H1 (cell line): Measurements from ENCODE around the gene SCFD1. TPM values are rescaled to one million over a fixed set of nuclear protein-coding genes. Genes with fewer than 3 reads are reported as not detected.

ENCODE experiments used
- CTCF ChIA-PET: fragments of 300-600 bp; sonication (Branson Sonifier 250); formaldehyde crosslinking; loops from one replicate; lab custom pipeline; 2021; ENCODE audit not compliant: partially characterized antibody; lab: Charles Lee
- POLR2A ChIA-PET: fragments of 300-600 bp; sonication (Branson Sonifier 250); formaldehyde crosslinking; loops from one replicate; lab custom pipeline; 2021; ENCODE audit warnings: inconsistent platforms; ENCODE audit not compliant: partially characterized antibody; lab: Charles Lee
- DNase-seq, 2 experiments: peaks; one replicate each; pipeline versions ENCODE4 v3.0.0 to v3.0.0-alpha.2; 2010 to 2022; ENCODE audit warnings: low spot score in 2 of 2, low read depth in 1 of 2, mixed read lengths in 1 of 2
- FAIRE-seq: peaks from 2 replicates; lab custom pipeline; 2011; peaks lifted over from hg19 to GRCh38; lab: Jason Lieb, UNC
- H2AFZ ChIP-seq: 2 replicates; pipeline ENCODE4 v1.8.1; 2012; ENCODE audit warnings: low read length, inconsistent platforms
- H2AK5ac ChIP-seq: 2 replicates; pipeline ENCODE4 v1.6.1; 2013; ENCODE audit warnings: low read depth, low read length
- H2BK120ac ChIP-seq: replicated peaks from 2 replicates; pipeline ENCODE3; 2013; ENCODE audit warnings: low read depth, low read length, inconsistent platforms
- H2BK12ac ChIP-seq: 2 replicates; pipeline ENCODE4 v1.6.1; 2013; ENCODE audit warnings: low read depth, low read length
- H2BK15ac ChIP-seq: 2 replicates; pipeline ENCODE4 v1.6.1; 2013; ENCODE audit warnings: low read length
- H2BK20ac ChIP-seq: 2 replicates; pipeline ENCODE4 v1.6.1; 2013; ENCODE audit warnings: low read length
- H2BK5ac ChIP-seq: 2 replicates; pipeline ENCODE4 v1.6.1; 2013; ENCODE audit warnings: low read depth, low read length
- H3K14ac ChIP-seq: 2 replicates; pipeline ENCODE4 v1.6.1; 2013; ENCODE audit warnings: inconsistent platforms; ENCODE audit not compliant: insufficient read length
- H3K18ac ChIP-seq: 2 replicates; pipeline ENCODE4 v1.6.1; 2013; ENCODE audit warnings: low read length; ENCODE audit errors: extremely low read depth
- H3K23ac ChIP-seq: 2 replicates; pipeline ENCODE4 v1.6.1; 2013; ENCODE audit warnings: inconsistent platforms; ENCODE audit not compliant: insufficient read length
- H3K23me2 ChIP-seq: 2 replicates; pipeline ENCODE4 v1.6.1; 2013; ENCODE audit warnings: low read depth, low read length
- H3K27ac ChIP-seq: 2 replicates; pipeline ENCODE4 v1.6.1; 2011; ENCODE audit warnings: low read depth, low read length, inconsistent platforms
- H3K27me3 ChIP-seq, 4 experiments: replicated peaks in 1 of 4; 1 replicate in 1 of 4; 2 replicates in 3 of 4; pipeline versions ENCODE4 v1.6.1 to v1.8.1; 2011 to 2013; ENCODE audit warnings: low read length in 3 of 4, mild to moderate bottlenecking in 3 of 4, inconsistent platforms in 2 of 4, mixed read lengths in 2 of 4, moderate library complexity in 1 of 4; ENCODE audit not compliant: control insufficient read depth in 3 of 4, insufficient read depth in 3 of 4; ENCODE audit errors: extremely low read depth in 1 of 4
- H3K36me3 ChIP-seq, 4 experiments: 2 replicates each; pipeline versions ENCODE4 v1.6.1 to v1.8.1; 2011 to 2013; ENCODE audit warnings: mild to moderate bottlenecking in 4 of 4, low read length in 3 of 4, moderate library complexity in 2 of 4, control low read depth in 1 of 4, inconsistent platforms in 1 of 4; ENCODE audit not compliant: insufficient read depth in 4 of 4, control insufficient read depth in 2 of 4
- H3K4ac ChIP-seq: replicated peaks from 2 replicates; pipeline ENCODE3; 2013; ENCODE audit warnings: low read length, low read depth, mixed read lengths, inconsistent platforms; ENCODE audit not compliant: insufficient read length
- H3K4me1 ChIP-seq, 4 experiments: replicated peaks in 1 of 4; 1 replicate in 1 of 4; 2 replicates in 3 of 4; pipeline versions ENCODE4 v1.6.1 to v1.8.1; 2011 to 2013; ENCODE audit warnings: low read length in 3 of 4, inconsistent platforms in 2 of 4, mixed read lengths in 1 of 4; ENCODE audit not compliant: insufficient read depth in 4 of 4, control insufficient read depth in 3 of 4
- H3K4me2 ChIP-seq, 2 experiments: 2 replicates each; pipeline versions ENCODE4 v1.6.1 to v1.8.1; 2011 to 2013; ENCODE audit warnings: low read depth in 2 of 2, low read length in 2 of 2, control low read depth in 1 of 2, inconsistent platforms in 1 of 2, mild to moderate bottlenecking in 1 of 2; ENCODE audit not compliant: insufficient read depth in 1 of 2
- H3K4me3 ChIP-seq, 4 experiments: fragments of 200-600, 300-600 bp in 1 of 4; sonication (generic), shearing (Covaris generic), sonication (Bioruptor Twin) in 1 of 4; 2 replicates each; pipeline versions ENCODE4 v1.5.1 to v1.8.1; 2011 to 2016; ENCODE audit warnings: low read length in 4 of 4, low read depth in 3 of 4, control low read depth in 2 of 4, inconsistent platforms in 2 of 4, mild to moderate bottlenecking in 2 of 4, mixed read lengths in 1 of 4, moderate library complexity in 1 of 4; ENCODE audit not compliant: insufficient read depth in 2 of 4; ENCODE audit errors: extremely low read depth in 1 of 4
- H3K56ac ChIP-seq: replicated peaks from 2 replicates; pipeline ENCODE3; 2013; ENCODE audit warnings: low read depth, mild to moderate bottlenecking, mixed read lengths, low read length, inconsistent platforms; ENCODE audit not compliant: insufficient read length
- H3K79me1 ChIP-seq: 2 replicates; pipeline ENCODE4 v1.6.1; 2013; ENCODE audit warnings: low read depth, low read length, control low read depth
- H3K79me2 ChIP-seq, 2 experiments: 2 replicates each; pipeline versions ENCODE4 v1.6.1 to v1.8.1; 2012 to 2013; ENCODE audit warnings: low read length in 2 of 2, mild to moderate bottlenecking in 2 of 2, inconsistent platforms in 1 of 2; ENCODE audit not compliant: insufficient read depth in 2 of 2, control insufficient read depth in 1 of 2
- H3K9ac ChIP-seq, 4 experiments: replicated peaks in 1 of 4; 1 replicate in 1 of 4; 2 replicates in 3 of 4; pipeline versions ENCODE4 v1.6.1 to v1.8.1; 2011 to 2013; ENCODE audit warnings: low read depth in 3 of 4, low read length in 3 of 4, control low read depth in 2 of 4, mild to moderate bottlenecking in 2 of 4, moderate library complexity in 2 of 4, inconsistent platforms in 1 of 4; ENCODE audit errors: extremely low read depth in 1 of 4
- H3K9me3 ChIP-seq, 2 experiments: 2 replicates each; pipeline versions ENCODE4 v1.6.1 to v1.8.1; 2012 to 2013; ENCODE audit warnings: mild to moderate bottlenecking in 2 of 2, moderate library complexity in 2 of 2, control low read depth in 1 of 2, inconsistent platforms in 1 of 2, low read depth in 1 of 2, low read length in 1 of 2, mixed read lengths in 1 of 2; ENCODE audit not compliant: insufficient read depth in 2 of 2
- H4K20me1 ChIP-seq, 2 experiments: replicated peaks in 1 of 2; 2 replicates each; pipeline versions ENCODE3 to v1.8.1; 2011 to 2013; ENCODE audit warnings: inconsistent platforms in 2 of 2, low read length in 2 of 2, mild to moderate bottlenecking in 1 of 2; ENCODE audit not compliant: insufficient read depth in 2 of 2, control insufficient read depth in 1 of 2
- H4K5ac ChIP-seq: 2 replicates; pipeline ENCODE4 v1.6.1; 2013; ENCODE audit warnings: low read length, low read depth, mixed read lengths, inconsistent platforms; ENCODE audit not compliant: insufficient read length
- H4K8ac ChIP-seq: 2 replicates; pipeline ENCODE4 v1.8.0; 2013; ENCODE audit warnings: mild to moderate bottlenecking, moderate library complexity, low read length, inconsistent platforms; ENCODE audit not compliant: insufficient read depth; ENCODE audit errors: extremely low read depth
- H4K91ac ChIP-seq: replicated peaks from 2 replicates; pipeline ENCODE3; 2013; ENCODE audit warnings: low read length, mixed read lengths, inconsistent platforms; ENCODE audit not compliant: insufficient read length
- ATF3 ChIP-seq: IDR thresholded peaks from 2 replicates; pipeline ENCODE4 v1.6.1; 2011; ENCODE audit warnings: low read depth, mild to moderate bottlenecking, low read length; ENCODE audit not compliant: insufficient read depth
- BCL11A ChIP-seq, 2 experiments: IDR thresholded peaks; one replicate each; pipeline ENCODE4 v1.6.1; 2011; ENCODE audit warnings: low read depth in 2 of 2, low read length in 2 of 2, mild to moderate bottlenecking in 2 of 2
- CBX5 ChIP-seq: fragments of 300-800, 300-1000 bp; sonication (generic); IDR thresholded peaks from 2 replicates; pipeline ENCODE4 v1.7.1; 2016; ENCODE audit warnings: antibody characterized with exemption, low read length, low read depth
- NANOG ChIP-seq: IDR thresholded peaks from 2 replicates; pipeline ENCODE4 v1.6.1; 2011; ENCODE audit warnings: low read length, low read depth, mild to moderate bottlenecking, inconsistent platforms; ENCODE audit not compliant: insufficient read depth, poor library complexity, severe bottlenecking
- NRF1 ChIP-seq: IDR thresholded peaks from 2 replicates; pipeline ENCODE4 v1.6.1; 2011; ENCODE audit warnings: mild to moderate bottlenecking, low read depth, low read length, improper control_type of control experiment
- RAD21 ChIP-seq, 2 experiments: IDR thresholded peaks in 1 of 2; conservative IDR thresholded peaks in 1 of 2; 2 replicates each; pipeline ENCODE4 v1.6.1; 2011; ENCODE audit warnings: low read depth in 2 of 2, low read length in 2 of 2, improper control_type of control experiment in 1 of 2, inconsistent platforms in 1 of 2, mild to moderate bottlenecking in 1 of 2, moderate library complexity in 1 of 2
- RBBP5 ChIP-seq: IDR thresholded peaks from 2 replicates; pipeline ENCODE4 v1.7.1; 2012; ENCODE audit warnings: low read depth, mild to moderate bottlenecking, inconsistent platforms, low read length, moderate library complexity, borderline replicate concordance
- SIN3A ChIP-seq, 2 experiments: IDR thresholded peaks in 1 of 2; conservative IDR thresholded peaks in 1 of 2; 2 replicates each; pipeline ENCODE4 v1.6.1; 2011 to 2012; ENCODE audit warnings: low read length in 2 of 2, improper control_type of control experiment in 1 of 2, low read depth in 1 of 2, mild to moderate bottlenecking in 1 of 2
- SRF ChIP-seq: IDR thresholded peaks from 2 replicates; pipeline ENCODE4 v1.6.1; 2011; ENCODE audit warnings: mild to moderate bottlenecking, low read depth, low read length, moderate library complexity
- TEAD4 ChIP-seq: IDR thresholded peaks from 2 replicates; pipeline ENCODE4 v1.6.1; 2012; ENCODE audit warnings: low read depth, low read length, inconsistent platforms, mixed read lengths
- WGBS, 2 experiments: shearing (Covaris generic) in 1 of 2; methylation state at CpG; one replicate each; pipeline versions ENCODE4 v1.1.6 to v1.1.7; 2013 to 2015; ENCODE audit warnings: low lambda C conversion rate in 2 of 2, mixed read lengths in 2 of 2, inconsistent platforms in 1 of 2, low coverage in 1 of 2, missing lambda C conversion rate in 1 of 2; ENCODE audit not compliant: insufficient replicate concordance in 2 of 2, insufficient coverage in 1 of 2, insufficient read length in 1 of 2; ENCODE audit errors: extremely low coverage in 1 of 2, missing lambda C conversion rate in 1 of 2; 5-methylcytosine and 5-hydroxymethylcytosine counted together
- polyA plus RNA-seq, 7 experiments: library from polyadenylated mRNA; depleted of rRNA in 3 of 7; stranded (reverse) in 5 of 7; unstranded in 2 of 7; fragments of >200 nt in 5 of 7; fragments of 200-250 nt in 2 of 7; gene quantifications; 1 replicate in 5 of 7; 2 replicates in 1 of 7; 4 replicates in 1 of 7; pipeline versions ENCODE4 v1.2.1 to v1.2.3, GENCODE V29; 2011 to 2013; ENCODE audit warnings: missing spikeins in 2 of 7, mixed read lengths in 2 of 7
- total RNA-seq: library from RNA; stranded (reverse); fragmentation: NEBNext Ultra II Directional; extraction: Animal tissue kit (Norgen Biotek cat#: 25700); gene quantifications from 2 replicates; pipeline ENCODE4 v1.2.1, GENCODE V29; 2021

SCFD1 gene
- total and polyA plus RNA-seq, 2 of the 8 experiments (the other 6 are each of a cell fraction or from before 2014, with no cell fraction given): 32.8 to 64.5 TPM

GRCh38 chr14:30641207-30641606 is 19.1 kb downstream of the SCFD1 start:
- CTCF ChIA-PET: interaction anchor here (1.1 kb wide), 1 partner anchor 15 kb away, joined by 4 read pairs; no protein-coding TSS in a partner anchor

More at GRCh38 chr14:30641207-30641606, 19.1 kb downstream of the SCFD1 start:
- TF ChIP-seq SRF (no peak), NRF1 (no peak), RAD21 (IDR thresholded peaks at IDR 0.05 in 1 of 2, conservative IDR thresholded peaks at IDR 0.05 in 1 of 2; ENCODE audit: low read depth in 2 of 2, low read length in 2 of 2) (no peak), BCL11A (IDR thresholded peaks at IDR 0.05; ENCODE audit: low read depth in 2 of 2, low read length in 2 of 2) (no peak), CBX5 (no peak), ATF3 (no peak), TEAD4 (no peak), SIN3A (conservative IDR thresholded peaks at IDR 0.05 in 1 of 2, IDR thresholded peaks at IDR 0.05 in 1 of 2; ENCODE audit: low read depth in 1 of 2, low read length in 2 of 2) (no peak), NANOG (no peak), RBBP5 (no peak)
- Histone ChIP-seq H3K79me1 (no peaks in the 10 kb centered on the region), H3K56ac (no peak overlapping the region), H2BK120ac (no peak overlapping the region), H3K4me1 (no peaks in the 10 kb centered on the region), H3K18ac (no peak overlapping the region), H2BK5ac (no peak overlapping the region), H2AFZ (no peak overlapping the region), H3K4me2 (no peak overlapping the region), H4K5ac (no peak overlapping the region), H3K36me3 (peaks cover 0 to 66% (median 20%) of the 10 kb centered on the region in 4 experiments; a peak in 6 of 8 replicates), H3K4ac (no peak overlapping the region), H3K27me3 (no peaks in the 10 kb centered on the region), H3K14ac (no peak overlapping the region), H4K91ac (no peak overlapping the region), H2AK5ac (no peak overlapping the region), H3K9me3 (peaks cover 5 to 15% of the 10 kb centered on the region in 2 experiments; a peak in 2 of 4 replicates), H3K23me2 (no peaks in the 10 kb centered on the region), H2BK15ac (no peak overlapping the region), H3K27ac (no peak overlapping the region), H2BK20ac (no peak overlapping the region), H3K9ac (no peak overlapping the region), H3K4me3 (no peak overlapping the region), H4K20me1 (peaks cover 0 to 2% of the 10 kb centered on the region in 2 experiments), H3K23ac (no peak overlapping the region), H4K8ac (no peak overlapping the region), H2BK12ac (no peak overlapping the region), H3K79me2 (peaks cover 0 to 17% of the 10 kb centered on the region in 2 experiments; a peak in 1 of 4 replicates)
- 100% methylated on average over 1 of the region's 1 CpG; no CpG with 5 or more reads in 1 of the 2 experiments for WGBS, 2 experiments
- POLR2A ChIA-PET: no interaction called here
- DNase-seq (no peak), FAIRE-seq (no peak)
